AG04449 (cell line): Measurements from ENCODE around the gene LCN2.

Source experiments
- CTCF ChIA-PET: fragments of 350-600 bp; formaldehyde crosslinking; extraction: SDS; loops from one replicate; lab custom pipeline; 2021; ENCODE audit warnings: antibody characterized with exemption; lab: Yijun Ruan, JAX
- POLR2A ChIA-PET: fragments of 400-600, 350-600 bp; formaldehyde crosslinking; extraction: SDS; loops from one replicate; lab custom pipeline; 2020; ENCODE audit warnings: antibody characterized with exemption, inconsistent platforms; lab: Yijun Ruan, JAX
- DNase-seq: peaks from one replicate; pipeline ENCODE4 v3.0.0-alpha.2; 2010; ENCODE audit warnings: low read depth, low spot score
- H3K4me3 ChIP-seq: 2 replicates; pipeline ENCODE4 v1.5.1; 2011; ENCODE audit warnings: low read depth, mild to moderate bottlenecking, control low read depth, low read length
- CTCF ChIP-seq: IDR thresholded peaks from one replicate; pipeline ENCODE4 v1.5.1; 2011; ENCODE audit warnings: mild to moderate bottlenecking, moderate library complexity, low read length, control low read depth, inconsistent platforms; ENCODE audit not compliant: insufficient read depth; ENCODE audit errors: missing control alignments

The LCN2 gene

GRCh38 chr9:128117613-128118471 is 31.4 kb upstream of the LCN2 start:
- peak overlapping the region; percentile 12; the same call in 1 of the 2 replicates for H3K4me3 ChIP-seq
- ChIA-PET CTCF (interaction anchor here (0.6 to 7.1 kb wide), 66 partner anchors 9 to 1666 kb away, joined by 3 to 264 read pairs (median 4); partner anchors contain the start of genes BBLN, DPM2, GOLGA2 and NAIF1), POLR2A (interaction anchor here (0.6 kb wide), 1 partner anchor 180 kb away, joined by 3 read pairs; no protein-coding TSS in a partner anchor)
- TF ChIP-seq CTCF = peak; percentile 100
- DNase-seq = no peak

- no peak for TF ChIP-seq CTCF
- no peak overlapping the region for H3K4me3 ChIP-seq
- DNase-seq = no peak
- CTCF ChIA-PET = interaction anchor here (0.7 to 7.1 kb wide), 35 partner anchors 9 to 244 kb away, joined by 3 to 264 read pairs (median 5); partner anchors contain the start of genes DPM2, NAIF1, PIP5KL1 and PTGES2
- POLR2A ChIA-PET = interaction anchor here (0.6 kb wide), 1 partner anchor 180 kb away, joined by 3 read pairs; no protein-coding TSS in a partner anchor
Observed at GRCh38 chr9:128118472-128118857, 30.8 kb upstream of the LCN2 start.

DNA sequence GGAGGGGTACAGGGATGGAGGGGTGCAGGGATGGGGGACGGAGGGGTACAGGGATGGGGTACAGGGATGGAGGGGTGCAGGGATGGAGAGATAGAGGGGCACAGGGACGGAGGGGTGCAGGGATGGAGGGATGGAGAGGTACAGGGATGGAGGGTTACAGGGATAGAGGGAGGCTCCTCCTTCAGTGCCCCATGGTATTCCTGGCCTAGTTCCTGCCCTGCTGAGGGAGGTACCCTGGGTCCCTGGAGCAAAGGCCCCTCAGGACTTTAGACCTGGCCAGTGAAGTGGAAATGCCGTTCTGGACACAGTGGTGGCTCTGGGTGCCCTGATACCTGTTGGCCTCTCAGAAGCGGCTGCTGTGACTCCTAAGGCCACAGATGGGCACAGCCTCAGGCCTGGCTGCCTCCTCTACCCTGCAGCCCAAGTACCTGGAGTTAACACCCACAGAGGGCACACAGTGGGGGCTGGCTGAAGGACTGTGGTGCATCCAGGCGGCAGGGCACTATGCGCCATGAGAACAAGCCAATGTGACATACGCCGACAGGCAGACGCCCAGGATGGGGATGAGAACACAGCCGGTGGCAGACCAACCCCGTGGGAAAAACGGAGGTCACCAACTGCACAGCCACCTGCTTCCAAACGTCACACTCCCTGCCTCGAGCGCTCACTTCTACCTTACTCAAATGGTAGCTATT is 30.1 kb upstream of the LCN2 start:
- no peak for TF ChIP-seq CTCF
- POLR2A ChIA-PET = interaction anchor here (0.6 kb wide), 1 partner anchor 162 kb away, joined by 3 read pairs; no protein-coding TSS in a partner anchor
- no peak overlapping the region for H3K4me3 ChIP-seq
- CTCF ChIA-PET = interaction anchor here (1.2 to 2.4 kb wide), 6 partner anchors 8 to 176 kb away, joined by 3 to 15 read pairs (median 8); no protein-coding TSS in a partner anchor
- no peak for DNase-seq

- no peak overlapping the region for H3K4me3 ChIP-seq
- TF ChIP-seq CTCF = no peak
- ChIA-PET POLR2A (interaction anchor here (0.6 kb wide), 2 partner anchors 22 to 163 kb away, joined by 3 read pairs; no protein-coding TSS in a partner anchor), CTCF (interaction anchor here (1.0 to 2.4 kb wide), 8 partner anchors 9 to 177 kb away, joined by 3 to 15 read pairs (median 5); no protein-coding TSS in a partner anchor)
- no peak for DNase-seq
Observed at GRCh38 chr9:128120061-128120740, 29.1 kb upstream of the LCN2 start.

GRCh38 chr9:128120741-128121465 is 28.4 kb upstream of the LCN2 start:
- POLR2A ChIA-PET = interaction anchor here (0.6 kb wide), 1 partner anchor 23 kb away, joined by 3 read pairs; no protein-coding TSS in a partner anchor

More at GRCh38 chr9:128120741-128121465, 28.4 kb upstream of the LCN2 start:
- H3K4me3 ChIP-seq = no peak overlapping the region
- DNase-seq = no peak
- no peak for TF ChIP-seq CTCF
- CTCF ChIA-PET = interaction anchor here (1.0 to 2.4 kb wide), 8 partner anchors 8 to 178 kb away, joined by 3 to 15 read pairs (median 5); no protein-coding TSS in a partner anchor
